Spinal cord (tissue), 10 donors: Measurements from ENCODE around the gene CAPN11. TPM values are rescaled to one million over a fixed set of nuclear protein-coding genes. Genes with fewer than 3 reads are reported as not detected.
"Not testable (repeated sequence)": the region's sequence is repeated elsewhere in the genome, so short reads cannot be mapped to it uniquely, and the experiment has no call there.

Experiments
- DNase-seq, 6 donors: peaks; one replicate each; pipeline versions ENCODE4 v3.0.0 to v3.0.0-alpha.2; 2013 to 2015; ENCODE audit warnings: low spot score in 6 of 6, low read depth in 4 of 6
- H3K27ac ChIP-seq: one replicate; pipeline ENCODE4 v1.5.1; 2013; ENCODE audit warnings: low read depth, low read length, control low read depth
- H3K27me3 ChIP-seq: one replicate; pipeline ENCODE4 v1.6.1; 2013; ENCODE audit warnings: low read length; ENCODE audit not compliant: control insufficient read depth, insufficient read depth
- H3K36me3 ChIP-seq: one replicate; pipeline ENCODE4 v1.6.1; 2013; ENCODE audit warnings: low read length; ENCODE audit not compliant: control insufficient read depth, insufficient read depth
- H3K4me1 ChIP-seq: one replicate; pipeline ENCODE4 v1.6.1; 2013; ENCODE audit warnings: low read length; ENCODE audit not compliant: control insufficient read depth, insufficient read depth
- H3K4me3 ChIP-seq: one replicate; pipeline ENCODE4 v1.5.1; 2013; ENCODE audit warnings: low read depth, low read length, control low read depth
- H3K9me3 ChIP-seq: one replicate; pipeline ENCODE4 v1.6.1; 2013; ENCODE audit warnings: low read length; ENCODE audit not compliant: control insufficient read depth, insufficient read depth
- WGBS: methylation state at CpG from one replicate; pipeline ENCODE4 v1.1.5; 2013; ENCODE audit warnings: missing lambda C conversion rate; ENCODE audit not compliant: insufficient coverage; 5-methylcytosine and 5-hydroxymethylcytosine counted together
- polyA plus RNA-seq, 2 donors: library from polyadenylated mRNA; unstranded; fragments of 120-200 nt; gene quantifications; one replicate each; pipeline ENCODE4 v1.2.1, GENCODE V29; 2013; ENCODE audit not compliant: insufficient read length in 2 of 2
- total RNA-seq, 2 donors: library from RNA; depleted of rRNA in 1 of 2; stranded (reverse); fragments of 120-200 nt in 1 of 2; fragments of >200 nt in 1 of 2; gene quantifications; one replicate each; pipeline versions ENCODE4 v1.2.3 to v1.2.4, GENCODE V29; 2013 to 2014
- donor health status: healthy.

Gene CAPN11
- total and polyA plus RNA-seq, 4 donors: 0.17 to 0.20 (median 0.17) TPM; not detected in 1

GRCh38 chr6:44179072-44179536 lies 20.5 kb downstream of the CAPN11 start:
- Histone ChIP-seq H3K4me1 (no peaks in the 10 kb centered on the region), H3K36me3 (no peaks in the 10 kb centered on the region), H3K27me3 (no peaks in the 10 kb centered on the region), H3K27ac (no peak overlapping the region), H3K9me3 (no peaks in the 10 kb centered on the region), H3K4me3 (no peak overlapping the region)
- no peak for DNase-seq
- 80% methylated on average over 4 of the region's 4 CpGs for WGBS

GRCh38 chr6:44179648-44180047 lies 21.0 kb downstream of the CAPN11 start:
- Histone ChIP-seq H3K9me3 (no peaks in the 10 kb centered on the region), H3K27ac (no peak overlapping the region), H3K36me3 (no peaks in the 10 kb centered on the region), H3K4me3 (no peak overlapping the region), H3K27me3 (no peaks in the 10 kb centered on the region), H3K4me1 (no peaks in the 10 kb centered on the region)
- no peak for DNase-seq
- 94% methylated on average over 6 of the region's 7 CpGs for WGBS

GRCh38 chr6:44180406-44180805 lies 21.8 kb downstream of the CAPN11 start:
- 83% methylated on average over 4 of the region's 4 CpGs for WGBS
- Histone ChIP-seq H3K27me3 (no peaks in the 10 kb centered on the region), H3K4me1 (no peaks in the 10 kb centered on the region), H3K36me3 (no peaks in the 10 kb centered on the region), H3K9me3 (no peaks in the 10 kb centered on the region), H3K4me3 (no peak overlapping the region), H3K27ac (no peak overlapping the region)
- DNase-seq: no peak

GRCh38 chr6:44180886-44181285 lies 22.3 kb downstream of the CAPN11 start:
- 89% methylated on average over 4 of the region's 4 CpGs for WGBS
- no peak overlapping the region for H3K4me3 ChIP-seq

GRCh38 chr6:44181784-44182183 lies 23.2 kb downstream of the CAPN11 start:
- H3K36me3 ChIP-seq, H3K4me1 ChIP-seq, H3K9me3 ChIP-seq, H3K4me3 ChIP-seq, H3K27ac ChIP-seq, H3K27me3 ChIP-seq, DNase-seq: not testable (repeated sequence)

More at GRCh38 chr6:44180886-44181285, 22.3 kb downstream of the CAPN11 start:
- Histone ChIP-seq H3K9me3 (no peaks in the 10 kb centered on the region), H3K27ac (no peak overlapping the region), H3K36me3 (no peaks in the 10 kb centered on the region), H3K27me3 (no peaks in the 10 kb centered on the region), H3K4me1 (peaks cover 2% of the 10 kb centered on the region)
- no peak for DNase-seq

GRCh38 chr6:44182911-44183390 lies 24.3 kb downstream of the CAPN11 start:
- H3K27ac ChIP-seq: no peak overlapping the region
- peaks cover 8% of the 10 kb centered on the region for H3K4me1 ChIP-seq
- H3K4me3 ChIP-seq: no peak overlapping the region
- no peaks in the 10 kb centered on the region for H3K9me3 ChIP-seq
- no peaks in the 10 kb centered on the region for H3K27me3 ChIP-seq
- DNase-seq: no peak
- 85% methylated on average over 2 of the region's 4 CpGs for WGBS
- H3K36me3 ChIP-seq: no peaks in the 10 kb centered on the region

GRCh38 chr6:44183783-44184182 lies 25.2 kb downstream of the CAPN11 start:
- H3K36me3 ChIP-seq: no peaks in the 10 kb centered on the region
- no peak for DNase-seq
- H3K4me3 ChIP-seq: no peak overlapping the region
- no peaks in the 10 kb centered on the region for H3K9me3 ChIP-seq
- 78% methylated on average over 6 of the region's 9 CpGs for WGBS
- H3K27me3 ChIP-seq: no peaks in the 10 kb centered on the region
- no peak overlapping the region for H3K27ac ChIP-seq
- H3K4me1 ChIP-seq: peaks cover 8% of the 10 kb centered on the region

GRCh38 chr6:44185356-44185755 lies 26.7 kb downstream of the CAPN11 start:
- WGBS: 74% methylated on average over 3 of the region's 7 CpGs
- H3K27ac ChIP-seq, H3K27me3 ChIP-seq, DNase-seq, H3K4me3 ChIP-seq, H3K36me3 ChIP-seq, H3K4me1 ChIP-seq, H3K9me3 ChIP-seq: not testable (repeated sequence)

GRCh38 chr6:44185953-44186634 lies 27.5 kb downstream of the CAPN11 start:
- 23% methylated on average over 8 of the region's 9 CpGs for WGBS
- no peaks in the 10 kb centered on the region for H3K36me3 ChIP-seq
- H3K4me1 ChIP-seq: peaks cover 8% of the 10 kb centered on the region
- no peak for DNase-seq
- H3K4me3 ChIP-seq: no peak overlapping the region
- H3K27me3 ChIP-seq: no peaks in the 10 kb centered on the region
- H3K27ac ChIP-seq: no peak overlapping the region
- H3K9me3 ChIP-seq: no peaks in the 10 kb centered on the region

GRCh38 chr6:44186635-44187025 lies 28.0 kb downstream of the CAPN11 start:
- no peak overlapping the region for H3K4me3 ChIP-seq
- H3K27ac ChIP-seq: no peak overlapping the region
- no peaks in the 10 kb centered on the region for H3K27me3 ChIP-seq
- no peaks in the 10 kb centered on the region for H3K9me3 ChIP-seq
- H3K36me3 ChIP-seq: no peaks in the 10 kb centered on the region
- 68% methylated on average over 4 of the region's 7 CpGs for WGBS
- no peak for DNase-seq
- H3K4me1 ChIP-seq: peaks cover 8% of the 10 kb centered on the region
